IMR-90 (cell line): ENCODE results near the gene CCDC30. TPM values are rescaled to one million over a fixed set of nuclear protein-coding genes. Genes with fewer than 3 reads are reported as not detected.

Experiments
- ATAC-seq: fragments of 200-7000 bp; cut with Tn5 transposase; 2 replicates; pipeline ENCODE4 v1.9.1; 2020; ENCODE audit warnings: low read depth, mild to moderate bottlenecking, moderate library complexity
- BruUV-seq: library from RNA; stranded (reverse); fragments of 400-500 nt; replicated peaks from 2 replicates; lab custom pipeline; 2021; lab: Mats Ljungman, UMichigan
- CTCF ChIA-PET: fragments of 300-600 bp; formaldehyde crosslinking; extraction: SDS; loops from one replicate; lab custom pipeline; 2021; ENCODE audit warnings: antibody characterized with exemption; lab: Yijun Ruan, JAX
- POLR2A ChIA-PET: fragments of 300-600 bp; sonication (Branson Sonifier 250); formaldehyde crosslinking; loops from one replicate; lab custom pipeline; 2022; ENCODE audit warnings: antibody characterized with exemption; ENCODE audit not compliant: unreplicated experiment; lab: Charles Lee
- DNase-seq: peaks from one replicate; pipeline ENCODE4 v3.0.0; 2013
- H2AFZ ChIP-seq: replicated peaks from 2 replicates; pipeline ENCODE3; 2013; ENCODE audit warnings: low read length, mild to moderate bottlenecking; ENCODE audit not compliant: poor library complexity
- H2AK5ac ChIP-seq: 2 replicates; pipeline ENCODE4 v1.6.1; 2013; ENCODE audit warnings: low read depth, low read length, inconsistent platforms
- H2AK9ac ChIP-seq: replicated peaks from 2 replicates; pipeline ENCODE3; 2013; ENCODE audit warnings: mild to moderate bottlenecking, low read depth, low read length, moderate library complexity; ENCODE audit not compliant: poor library complexity
- H2BK120ac ChIP-seq: 2 replicates; pipeline ENCODE4 v1.6.1; 2013; ENCODE audit warnings: low read depth, low read length, inconsistent platforms
- H2BK15ac ChIP-seq: 3 replicates; pipeline ENCODE4 v1.6.1; 2013; ENCODE audit warnings: low read depth, low read length, inconsistent platforms
- H2BK20ac ChIP-seq: 2 replicates; pipeline ENCODE4 v1.6.1; 2013; ENCODE audit warnings: low read depth, mild to moderate bottlenecking, inconsistent platforms, low read length, moderate library complexity
- H2BK5ac ChIP-seq: 2 replicates; pipeline ENCODE4 v1.6.1; 2013; ENCODE audit warnings: mild to moderate bottlenecking, low read depth, low read length, inconsistent platforms; ENCODE audit not compliant: poor library complexity, severe bottlenecking
- H3K14ac ChIP-seq: replicated peaks from 2 replicates; pipeline ENCODE4 v1.6.1; 2013; ENCODE audit warnings: low read depth, low read length, inconsistent platforms
- H3K18ac ChIP-seq: 2 replicates; pipeline ENCODE4 v1.6.1; 2013; ENCODE audit warnings: low read depth, low read length, control low read depth
- H3K23ac ChIP-seq: 2 replicates; pipeline ENCODE4 v1.6.1; 2013; ENCODE audit warnings: low read depth, low read length, inconsistent platforms
- H3K27ac ChIP-seq: 2 replicates; pipeline ENCODE4 v1.5.1; 2013; ENCODE audit warnings: mild to moderate bottlenecking, control low read depth, low read length; ENCODE audit not compliant: insufficient read depth
- H3K27me3 ChIP-seq: 2 replicates; pipeline ENCODE4 v1.6.1; 2013; ENCODE audit warnings: low read length; ENCODE audit not compliant: control insufficient read depth, insufficient read depth
- H3K36me3 ChIP-seq: 2 replicates; pipeline ENCODE4 v1.6.1; 2013; ENCODE audit warnings: low read length, mixed read lengths; ENCODE audit not compliant: control insufficient read depth, insufficient read depth
- H3K4ac ChIP-seq: 2 replicates; pipeline ENCODE4 v1.6.1; 2013; ENCODE audit warnings: low read depth, low read length, inconsistent platforms
- H3K4me1 ChIP-seq: 2 replicates; pipeline ENCODE4 v1.6.1; 2013; ENCODE audit warnings: low read length, mixed read lengths; ENCODE audit not compliant: control insufficient read depth, insufficient read depth
- H3K4me2 ChIP-seq: 2 replicates; pipeline ENCODE4 v1.6.1; 2013; ENCODE audit warnings: low read depth, mild to moderate bottlenecking, control low read depth, low read length, moderate library complexity
- H3K4me3 ChIP-seq: 2 replicates; pipeline ENCODE4 v1.5.1; 2013; ENCODE audit warnings: low read depth, mild to moderate bottlenecking, control low read depth, low read length, moderate library complexity; ENCODE audit not compliant: insufficient read depth
- H3K56ac ChIP-seq: 2 replicates; pipeline ENCODE4 v1.6.1; 2013; ENCODE audit warnings: low read length, inconsistent platforms; ENCODE audit not compliant: insufficient read depth; ENCODE audit errors: extremely low read depth
- H3K79me1 ChIP-seq, 2 experiments: 2 replicates each; pipeline ENCODE4 v1.6.1; 2013; ENCODE audit warnings: low read length in 2 of 2, inconsistent platforms in 1 of 2, low read depth in 1 of 2
- H3K9ac ChIP-seq: 2 replicates; pipeline ENCODE4 v1.6.1; 2013; ENCODE audit warnings: low read depth, low read length, control low read depth
- H3K9me1 ChIP-seq: 2 replicates; pipeline ENCODE4 v1.6.1; 2013; ENCODE audit warnings: low read length, inconsistent platforms; ENCODE audit not compliant: insufficient read depth
- H3K9me3 ChIP-seq: 2 replicates; pipeline ENCODE4 v1.6.1; 2013; ENCODE audit warnings: low read length; ENCODE audit not compliant: control insufficient read depth, insufficient read depth
- H4K20me1 ChIP-seq: 2 replicates; pipeline ENCODE4 v1.6.1; 2013; ENCODE audit warnings: low read length, inconsistent platforms; ENCODE audit not compliant: insufficient read depth
- H4K5ac ChIP-seq: 2 replicates; pipeline ENCODE4 v1.6.1; 2013; ENCODE audit warnings: mild to moderate bottlenecking, low read depth, low read length, control low read depth
- H4K8ac ChIP-seq, 2 experiments: 2 replicates each; pipeline ENCODE4 v1.6.1; 2013; ENCODE audit warnings: low read depth in 2 of 2, low read length in 2 of 2, control low read depth in 1 of 2, inconsistent platforms in 1 of 2
- H4K91ac ChIP-seq: 2 replicates; pipeline ENCODE4 v1.6.1; 2013; ENCODE audit warnings: low read depth, low read length, inconsistent platforms; ENCODE audit not compliant: insufficient read depth
- MAZ ChIP-seq: IDR thresholded peaks from 2 replicates; pipeline ENCODE4 v1.6.1; 2012; ENCODE audit warnings: low read depth, mild to moderate bottlenecking, low read length, improper control_type of control experiment, moderate library complexity, borderline replicate concordance
- RFX5 ChIP-seq: IDR thresholded peaks from 2 replicates; pipeline ENCODE4 v1.8.0; 2012; ENCODE audit warnings: low read depth, mild to moderate bottlenecking, low read length, moderate library complexity
- WGBS, 2 experiments: methylation state at CpG; one replicate each; pipeline versions ENCODE4 v1.1.5 to v1.1.7; 2013; ENCODE audit warnings: missing lambda C conversion rate in 2 of 2; ENCODE audit not compliant: insufficient read length in 1 of 2; ENCODE audit errors: extremely low coverage in 2 of 2; 5-methylcytosine and 5-hydroxymethylcytosine counted together
- dilution Hi-C: fragments of 300-500 bp; cut with HindIII; formaldehyde crosslinking; loops from one replicate; pipeline ENCODE4 v1.14.3; 2018; ENCODE audit warnings: low sequenced_read_pairs; ENCODE audit not compliant: unreplicated experiment
- in situ Hi-C: fragments of 300-500 bp; cut with MboI; formaldehyde crosslinking; loops from 3 replicates; pipeline ENCODE4 v1.14.3; 2019; ENCODE audit warnings: low sequenced_read_pairs, inconsistent platforms, mixed read lengths
- intact Hi-C: fragments of 100-400 bp; cut with micrococcal nuclease; formaldehyde crosslinking; loops from 2 replicates; pipeline ENCODE4 v1.10.0; 2022
- polyA plus RNA-seq, 3 experiments: library from polyadenylated mRNA; depleted of rRNA; stranded (reverse); fragments of >200 nt; gene quantifications; 2 replicates each; pipeline ENCODE4 v1.2.3, GENCODE V29; 2012; ENCODE audit warnings: low replicate concordance in 1 of 3
- total RNA-seq: library from RNA; depleted of rRNA; stranded (reverse); fragments of >200 nt; gene quantifications from 2 replicates; pipeline ENCODE4 v1.2.3, GENCODE V29; 2012
- TF ChIP-seq, protein P1 (sequence below): fragments of 150-350 bp; IDR thresholded peaks from 2 replicates; pipeline ENCODE4 v1.6.1; 2017; ENCODE audit warnings: mild to moderate bottlenecking, antibody characterized with exemption, low read length, low read depth

Gene CCDC30
- total and polyA plus RNA-seq, 2 of the 4 experiments (the other 2 are of a cell fraction), result 0.14 to 0.18 TPM

DNA sequence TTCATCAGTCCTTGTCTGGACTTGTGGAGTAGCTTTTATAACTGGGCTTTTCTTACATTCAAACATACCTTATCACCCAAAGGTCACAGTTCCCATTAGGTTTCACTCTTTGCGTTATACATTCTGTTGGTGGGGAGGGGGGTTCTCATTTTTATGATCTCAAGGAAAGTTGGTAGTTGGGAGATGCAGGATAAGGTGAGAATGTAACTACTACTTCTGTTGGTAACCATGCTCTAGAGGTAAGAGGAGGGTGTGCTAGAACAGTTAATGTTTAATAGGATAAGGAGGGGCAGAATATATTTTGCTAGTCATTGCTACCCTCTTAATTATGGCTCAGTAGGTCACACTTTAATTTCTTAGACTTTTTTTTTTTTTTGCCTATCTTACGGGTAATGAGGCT, 229.8 kb downstream of the CCDC30 start:
- Histone ChIP-seq H3K4me3 (no peak overlapping the region), H3K79me1 (peaks cover 7 to 34% of the 10 kb centered on the region in 2 experiments), H2BK120ac (no peak overlapping the region), H3K4ac (no peak overlapping the region), H3K27ac (no peak overlapping the region), H3K14ac (no peak overlapping the region), H3K4me2 (no peak overlapping the region), H2AK9ac (no peak overlapping the region), H3K27me3 (no peaks in the 10 kb centered on the region), H2BK15ac (no peak overlapping the region), H2AK5ac (no peak overlapping the region), H4K5ac (no peak overlapping the region), H3K23ac (no peak overlapping the region), H4K8ac (no peak overlapping the region), H4K91ac (no peak overlapping the region), H3K9ac (no peak overlapping the region), H2AFZ (no peak overlapping the region), H3K9me3 (no peaks in the 10 kb centered on the region), H3K4me1 (peaks cover 15% of the 10 kb centered on the region), H2BK5ac (no peak overlapping the region), H3K18ac (no peak overlapping the region), H2BK20ac (no peak overlapping the region), H3K56ac (no peak overlapping the region), H3K36me3 (peaks cover 23% of the 10 kb centered on the region), H3K9me1 (peaks cover 6% of the 10 kb centered on the region), H4K20me1 (peaks cover 74% of the 10 kb centered on the region)
- BruUV-seq, result no TSS peak
- WGBS, 2 experiments, result no CpG with 5 or more reads among the region's 2 CpGs
- dilution Hi-C loops, result no loop called here
- TF ChIP-seq, protein P1, sequence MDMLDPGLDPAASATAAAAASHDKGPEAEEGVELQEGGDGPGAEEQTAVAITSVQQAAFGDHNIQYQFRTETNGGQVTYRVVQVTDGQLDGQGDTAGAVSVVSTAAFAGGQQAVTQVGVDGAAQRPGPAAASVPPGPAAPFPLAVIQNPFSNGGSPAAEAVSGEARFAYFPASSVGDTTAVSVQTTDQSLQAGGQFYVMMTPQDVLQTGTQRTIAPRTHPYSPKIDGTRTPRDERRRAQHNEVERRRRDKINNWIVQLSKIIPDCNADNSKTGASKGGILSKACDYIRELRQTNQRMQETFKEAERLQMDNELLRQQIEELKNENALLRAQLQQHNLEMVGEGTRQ, result no peak
- no peak for TF ChIP-seq MAZ
- TF ChIP-seq RFX5, result no peak
- ChIA-PET POLR2A (no interaction called here), CTCF (no interaction called here)
- in situ Hi-C loops, result no loop called here
- DNase-seq (no peak), ATAC-seq (no peak)
- intact Hi-C loops, result no loop called here
